Stimulated activated naive B cell treated with anti-CD40 and anti-IgM and Interleukin-4, amounts not matched to agents 10 μg/mL and 1 μg/mL and 100 μg/mL, for 72 hours (primary cell): ENCODE data around the gene METTL26.
A peak's percentile ranks its signal among the peaks of the same experiment; 100 is the strongest.

Experiments
- ATAC-seq, 2 donors: fragments of 150-1000 bp; cut with Tn5 transposase; replicated peaks; 2 replicates each; pipeline ENCODE4 v1.10.0; 2021; ENCODE audit warnings: moderate library complexity in 1 of 2
- DNase-seq: peaks from one replicate; pipeline ENCODE4 v3.0.0; 2021
- H3K27ac Mint-ChIP-seq: one replicate; pipeline ENCODE4 v1.8.0; 2022; ENCODE audit warnings: mild to moderate bottlenecking, mixed read lengths
- H3K27me3 Mint-ChIP-seq, 2 donors: one replicate each; pipeline ENCODE4 v1.8.0; 2022; ENCODE audit warnings: mixed read lengths in 2 of 2
- H3K36me3 Mint-ChIP-seq, 2 donors: one replicate each; pipeline ENCODE4 v1.8.0; 2022; ENCODE audit warnings: mixed read lengths in 2 of 2, mild to moderate bottlenecking in 1 of 2
- H3K4me1 Mint-ChIP-seq, 2 donors: one replicate each; pipeline ENCODE4 v1.8.0; 2022; ENCODE audit warnings: mixed read lengths in 2 of 2, mild to moderate bottlenecking in 1 of 2
- H3K4me3 Mint-ChIP-seq, 2 donors: one replicate each; pipeline ENCODE4 v1.8.0; 2022; ENCODE audit warnings: mild to moderate bottlenecking in 2 of 2, mixed read lengths in 2 of 2, moderate library complexity in 1 of 2
- H3K9me3 Mint-ChIP-seq, 2 donors: one replicate each; pipeline ENCODE4 v1.8.0; 2022; ENCODE audit warnings: mixed read lengths in 2 of 2, mild to moderate bottlenecking in 1 of 2

Gene METTL26

GRCh38 chr16:590815-591200, 45.3 kb downstream of the METTL26 start:
- no peaks in the 10 kb centered on the region for H3K9me3 Mint-ChIP-seq
- H3K4me1 Mint-ChIP-seq: peaks cover 27 to 62% of the 10 kb centered on the region in 2 donors
- ATAC-seq: no peak

GRCh38 chr16:590188-590814, 45.8 kb downstream of the METTL26 start:
- DNase-seq (no peak), ATAC-seq (peak; percentile 0 to 1)
- Mint-ChIP-seq H3K4me1 (peaks cover 32 to 68% of the 10 kb centered on the region in 2 donors), H3K36me3 (peaks cover 3 to 10% of the 10 kb centered on the region in 2 donors), H3K27ac (peak overlapping the region; percentile 86), H3K27me3 (peaks cover 4 to 6% of the 10 kb centered on the region in 2 donors), H3K9me3 (no peaks in the 10 kb centered on the region), H3K4me3 (peak overlapping the region; percentile 84 to 94)

More at GRCh38 chr16:590815-591200, 45.3 kb downstream of the METTL26 start:
- Mint-ChIP-seq H3K4me3 (peak overlapping the region; percentile 84 to 94), H3K36me3 (peaks cover 2 to 11% of the 10 kb centered on the region in 2 donors), H3K27ac (peak overlapping the region; percentile 86), H3K27me3 (peaks cover 0 to under 1% of the 10 kb centered on the region in 2 donors)
- no peak for DNase-seq

- ATAC-seq: peak; percentile 84 to 86
- peak; percentile 97 for DNase-seq
- Mint-ChIP-seq H3K36me3 (peaks cover 4 to 10% of the 10 kb centered on the region in 2 donors), H3K9me3 (no peaks in the 10 kb centered on the region), H3K4me3 (peak within 1 kb of the TSS; percentile 97), H3K27ac (peak within 1 kb of the TSS; percentile 100), H3K27me3 (peaks cover 4 to 7% of the 10 kb centered on the region in 2 donors), H3K4me1 (peaks cover 33 to 69% of the 10 kb centered on the region in 2 donors)
Measured at GRCh38 chr16:589658-590187, 46.4 kb downstream of the METTL26 start, which contains the start of gene RAB40C. TSS of gene RAB40C (plus strand) at chr16:590066. CDS start at chr16:590292, 226 bp downstream.

GRCh38 chr16:588889-589657, 47.0 kb downstream of the METTL26 start:
- ATAC-seq (peak; percentile 75 to 79), DNase-seq (peak; percentile 95)
- peak overlapping the region; percentile 97 for H3K4me3 Mint-ChIP-seq
- peaks cover 30 to 63% of the 10 kb centered on the region in 2 donors for H3K4me1 Mint-ChIP-seq
- H3K27me3 Mint-ChIP-seq: peaks cover 4 to 7% of the 10 kb centered on the region in 2 donors
- H3K27ac Mint-ChIP-seq: peak overlapping the region; percentile 100
- H3K36me3 Mint-ChIP-seq: peaks cover 4 to 10% of the 10 kb centered on the region in 2 donors
- no peaks in the 10 kb centered on the region for H3K9me3 Mint-ChIP-seq

GRCh38 chr16:588639-588888, 47.5 kb downstream of the METTL26 start:
- Mint-ChIP-seq H3K27me3 (peaks cover 4 to 7% of the 10 kb centered on the region in 2 donors), H3K4me1 (peaks cover 28 to 58% of the 10 kb centered on the region in 2 donors), H3K9me3 (no peaks in the 10 kb centered on the region), H3K27ac (peak overlapping the region; percentile 98), H3K4me3 (peak overlapping the region; percentile 97), H3K36me3 (peaks cover 4 to 9% of the 10 kb centered on the region in 2 donors)
- peak; percentile 70 for DNase-seq
- peak; percentile 40 to 42 for ATAC-seq

- ATAC-seq: no peak
- peak overlapping the region; percentile 91 for H3K27ac Mint-ChIP-seq
- no peak for DNase-seq
- peaks cover 20 to 42% of the 10 kb centered on the region in 2 donors for H3K4me1 Mint-ChIP-seq
- H3K9me3 Mint-ChIP-seq: no peaks in the 10 kb centered on the region
- H3K27me3 Mint-ChIP-seq: peaks cover 4 to 7% of the 10 kb centered on the region in 2 donors
- peaks cover 6 to 11% of the 10 kb centered on the region in 2 donors for H3K36me3 Mint-ChIP-seq
- H3K4me3 Mint-ChIP-seq: peak overlapping the region; percentile 81 to 97
Measured at GRCh38 chr16:586645-587590, 49.2 kb downstream of the METTL26 start.

GRCh38 chr16:586047-586644, 50.0 kb downstream of the METTL26 start:
- Mint-ChIP-seq H3K27ac (no peak overlapping the region), H3K4me1 (peaks cover 16 to 34% of the 10 kb centered on the region in 2 donors), H3K9me3 (no peaks in the 10 kb centered on the region), H3K4me3 (peak overlapping the region in 1 of 2 donors; percentile 39), H3K36me3 (peaks cover 6 to 11% of the 10 kb centered on the region in 2 donors), H3K27me3 (peaks cover 4 to 7% of the 10 kb centered on the region in 2 donors)
- DNase-seq (no peak), ATAC-seq (no peak)

- Mint-ChIP-seq H3K36me3 (peaks cover 6 to 11% of the 10 kb centered on the region in 2 donors), H3K9me3 (no peaks in the 10 kb centered on the region), H3K4me3 (peak overlapping the region in 1 of 2 donors; percentile 19), H3K27ac (peak overlapping the region; percentile 69), H3K4me1 (peaks cover 9 to 26% of the 10 kb centered on the region in 2 donors), H3K27me3 (peaks cover 4 to 7% of the 10 kb centered on the region in 2 donors)
- no peak for ATAC-seq
- no peak for DNase-seq
Measured at GRCh38 chr16:585351-585750, 50.8 kb downstream of the METTL26 start.
